Sigmoid colon (tissue), 7 donors: ENCODE data around the gene CDKN2B. TPM values are rescaled to one million over a fixed set of nuclear protein-coding genes. Genes with fewer than 3 reads are reported as not detected.

Experiments used
- DNase-seq: peaks from one replicate; pipeline ENCODE4 v3.0.0-alpha.2; 2019
- H3K27ac ChIP-seq, 4 donors: fragments of 200-600 bp; sonication (generic); one replicate each; pipeline ENCODE4 v1.5.1; 2016 to 2019; ENCODE audit warnings: mild to moderate bottlenecking in 1 of 4
- H3K27me3 ChIP-seq, 3 donors: fragments of 200-600 bp; sonication (generic); one replicate each; pipeline ENCODE4 v1.5.1; 2019; ENCODE audit warnings: mild to moderate bottlenecking in 1 of 3
- H3K36me3 ChIP-seq, 4 donors: fragments of 200-600 bp; sonication (generic); one replicate each; pipeline ENCODE4 v1.5.1; 2016 to 2019
- H3K4me1 ChIP-seq, 4 donors: fragments of 200-600 bp; sonication (generic); one replicate each; pipeline ENCODE4 v1.5.1; 2017 to 2019
- H3K4me3 ChIP-seq, 4 donors: fragments of 200-600 bp; sonication (generic); one replicate each; pipeline ENCODE4 v1.5.1; 2017 to 2019; ENCODE audit warnings: mild to moderate bottlenecking in 2 of 4, moderate library complexity in 1 of 4
- H3K9me3 ChIP-seq, 4 donors: fragments of 200-600 bp in 3 of 4; sonication (generic) in 3 of 4; one replicate each; pipeline versions ENCODE4 v1.5.1 to v1.6.1; 2013 to 2019
- CTCF ChIP-seq, 4 experiments: fragments of 450-650 bp in 3 of 4; fragments of 200-600 bp in 1 of 4; IDR thresholded peaks; one replicate each; pipeline ENCODE4 v1.5.1; 2016 to 2019; ENCODE audit warnings: antibody characterized with exemption in 4 of 4, mild to moderate bottlenecking in 3 of 4, moderate library complexity in 2 of 4
- EP300 ChIP-seq, 4 donors: sonication (generic); formaldehyde crosslinking; IDR thresholded peaks; one replicate each; pipeline ENCODE4 v1.6.1; 2017; ENCODE audit warnings: antibody characterized with exemption in 4 of 4
- POLR2A ChIP-seq, 2 donors: fragments of 450-650 bp; IDR thresholded peaks; one replicate each; pipeline ENCODE4 v1.6.1; 2016; ENCODE audit warnings: antibody characterized with exemption in 2 of 2, mild to moderate bottlenecking in 2 of 2, moderate library complexity in 2 of 2
- POLR2AphosphoS5 ChIP-seq, 4 donors: sonication (generic); formaldehyde crosslinking; IDR thresholded peaks; one replicate each; pipeline ENCODE4 v1.6.1; 2017; ENCODE audit warnings: antibody characterized with exemption in 4 of 4
- WGBS, 2 donors: extraction: QIAGEN DNeasy Blood & Tissue Kit; methylation state at CpG; one replicate each; pipeline ENCODE4 v1.1.7; 2013; 5-methylcytosine and 5-hydroxymethylcytosine counted together
- intact Hi-C: fragments of 100-400 bp; cut with DNase I; formaldehyde crosslinking; loops from one replicate; pipeline ENCODE4 v1.15.1; 2023
- polyA plus RNA-seq, 3 donors: library from polyadenylated mRNA; stranded (reverse); fragments of 200-250 nt; gene quantifications; one replicate each; pipeline ENCODE4 v1.2.3, GENCODE V29; 2013
- total RNA-seq, 4 donors: library from RNA; depleted of rRNA; stranded (reverse); fragments of >200 nt; gene quantifications; one replicate each; pipeline ENCODE4 v1.1.0, GENCODE V29; 2016
- donor health status: healthy with polysubstance abuse.
- donor health status: Bipolar disorder and iron deficiency.
- donor health status: healthy.

The CDKN2B gene
- total and polyA plus RNA-seq, 7 donors = 3.0 to 124 (median 6.1) TPM

- Histone ChIP-seq H3K27me3 (peaks cover 9 to 97% (median 67%) of the 10 kb centered on the region in 3 donors), H3K36me3 (no peaks in the 10 kb centered on the region), H3K27ac (no peak overlapping the region), H3K4me1 (no peaks in the 10 kb centered on the region), H3K4me3 (no peak overlapping the region), H3K9me3 (peaks cover 0 to 4% (median 0%) of the 10 kb centered on the region in 4 donors)
- WGBS, 2 donors = 62 to 77% methylated on average over 1 of the region's 1 CpG
- intact Hi-C loops = no loop called here
- DNase-seq = no peak
- TF ChIP-seq POLR2AphosphoS5 (IDR thresholded peaks at IDR 0.05) = no peak
- no peak for TF ChIP-seq CTCF (IDR thresholded peaks at IDR 0.05)
- TF ChIP-seq EP300 (IDR thresholded peaks at IDR 0.05) = no peak
- no peak for TF ChIP-seq POLR2A (IDR thresholded peaks at IDR 0.05)
These were observed 26.1 kb downstream of the CDKN2B start for GRCh38 chr9:21982861-21983560.

GRCh38 chr9:21982391-21982790 is 26.7 kb downstream of the CDKN2B start:
- no peaks in the 10 kb centered on the region for H3K36me3 ChIP-seq
- no peak overlapping the region for H3K27ac ChIP-seq
- H3K9me3 ChIP-seq = peaks cover 0 to 4% (median 0%) of the 10 kb centered on the region in 4 donors
- intact Hi-C loops = no loop called here
- 37 to 59% methylated on average over 1 of the region's 1 CpG for WGBS, 2 donors
- TF ChIP-seq POLR2A (IDR thresholded peaks at IDR 0.05) (no peak), POLR2AphosphoS5 (IDR thresholded peaks at IDR 0.05) (no peak), EP300 (IDR thresholded peaks at IDR 0.05) (no peak), CTCF (IDR thresholded peaks at IDR 0.05) (no peak)
- no peak overlapping the region for H3K4me3 ChIP-seq
- no peak for DNase-seq
- no peaks in the 10 kb centered on the region for H3K4me1 ChIP-seq
- peaks cover 13 to 97% (median 66%) of the 10 kb centered on the region in 3 donors for H3K27me3 ChIP-seq

GRCh38 chr9:21976334-21976875 is 32.7 kb downstream of the CDKN2B start:
- WGBS, 2 donors = 26 to 34% methylated on average over 19 of the region's 19 CpGs
- no peak for DNase-seq
- Histone ChIP-seq H3K4me3 (no peak overlapping the region), H3K27ac (no peak overlapping the region), H3K36me3 (no peaks in the 10 kb centered on the region), H3K27me3 (peaks cover 54 to 97% (median 84%) of the 10 kb centered on the region in 3 donors), H3K4me1 (peaks cover 0 to 18% (median 15%) of the 10 kb centered on the region in 4 donors), H3K9me3 (no peaks in the 10 kb centered on the region)
- intact Hi-C loops = no loop called here
- no peak for TF ChIP-seq CTCF (IDR thresholded peaks at IDR 0.05)
- TF ChIP-seq POLR2A (IDR thresholded peaks at IDR 0.05) = no peak
- TF ChIP-seq POLR2AphosphoS5 (IDR thresholded peaks at IDR 0.05) = no peak
- no peak for TF ChIP-seq EP300 (IDR thresholded peaks at IDR 0.05)

- H3K4me3 ChIP-seq = peak overlapping the region; percentile 9 to 40 (median 30)
- 1% methylated on average over 51 of the region's 51 CpGs for WGBS, 2 donors
- TF ChIP-seq POLR2A (IDR thresholded peaks at IDR 0.05) = no peak
- TF ChIP-seq POLR2AphosphoS5 (IDR thresholded peaks at IDR 0.05) = no peak
- TF ChIP-seq CTCF (IDR thresholded peaks at IDR 0.05) = no peak
- no peak for TF ChIP-seq EP300 (IDR thresholded peaks at IDR 0.05)
- no peak overlapping the region for H3K27ac ChIP-seq
- intact Hi-C loops = no loop called here
- H3K4me1 ChIP-seq = peaks cover 0 to 26% (median 20%) of the 10 kb centered on the region in 4 donors
- DNase-seq = no peak
- no peaks in the 10 kb centered on the region for H3K9me3 ChIP-seq
- no peaks in the 10 kb centered on the region for H3K36me3 ChIP-seq
- H3K27me3 ChIP-seq = peaks cover 64 to 100% (median 90%) of the 10 kb centered on the region in 3 donors
These were observed 34.2 kb downstream of the CDKN2B start for GRCh38 chr9:21974722-21975409.
